ACC112 (cell line): ENCODE results near the gene GRK6.

Source experiments
- H2AFZ ChIP-seq: fragments of 200-600 bp; sonication (generic); one replicate; pipeline ENCODE4 v1.6.0; 2017; ENCODE audit warnings: antibody characterized with exemption, low read length; ENCODE audit not compliant: unreplicated experiment
- H3K27ac ChIP-seq: fragments of 200-600 bp; sonication (generic); 2 replicates; pipeline ENCODE4 v1.5.1; 2014; ENCODE audit warnings: low read depth, mild to moderate bottlenecking, antibody characterized with exemption, low read length, moderate library complexity
- H3K27me3 ChIP-seq: fragments of 200-600 bp; sonication (generic); 2 replicates; pipeline ENCODE4 v1.6.1; 2014; ENCODE audit warnings: mild to moderate bottlenecking, antibody characterized with exemption, low read length, moderate library complexity, mixed read lengths; ENCODE audit not compliant: insufficient read depth
- H3K36me3 ChIP-seq: fragments of 200-600 bp; sonication (generic); 2 replicates; pipeline ENCODE4 v1.6.1; 2016; ENCODE audit warnings: mild to moderate bottlenecking, antibody characterized with exemption, low read length, moderate library complexity, mixed read lengths; ENCODE audit not compliant: insufficient read depth
- H3K4me1 ChIP-seq: fragments of 200-600 bp; sonication (generic); one replicate; pipeline ENCODE4 v1.6.1; 2016; ENCODE audit warnings: low read length, mixed read lengths; ENCODE audit not compliant: insufficient read depth, unreplicated experiment, control insufficient read depth
- H3K4me3 ChIP-seq: fragments of 200-600 bp; sonication (generic); 2 replicates; pipeline ENCODE4 v1.5.1; 2014; ENCODE audit warnings: mild to moderate bottlenecking, low read depth, low read length
- H3K79me2 ChIP-seq: fragments of 200-600 bp; sonication (generic); one replicate; pipeline ENCODE4 v1.6.0; 2016; ENCODE audit warnings: low read length; ENCODE audit not compliant: control insufficient read depth, unreplicated experiment, insufficient read depth

Gene GRK6

DNA sequence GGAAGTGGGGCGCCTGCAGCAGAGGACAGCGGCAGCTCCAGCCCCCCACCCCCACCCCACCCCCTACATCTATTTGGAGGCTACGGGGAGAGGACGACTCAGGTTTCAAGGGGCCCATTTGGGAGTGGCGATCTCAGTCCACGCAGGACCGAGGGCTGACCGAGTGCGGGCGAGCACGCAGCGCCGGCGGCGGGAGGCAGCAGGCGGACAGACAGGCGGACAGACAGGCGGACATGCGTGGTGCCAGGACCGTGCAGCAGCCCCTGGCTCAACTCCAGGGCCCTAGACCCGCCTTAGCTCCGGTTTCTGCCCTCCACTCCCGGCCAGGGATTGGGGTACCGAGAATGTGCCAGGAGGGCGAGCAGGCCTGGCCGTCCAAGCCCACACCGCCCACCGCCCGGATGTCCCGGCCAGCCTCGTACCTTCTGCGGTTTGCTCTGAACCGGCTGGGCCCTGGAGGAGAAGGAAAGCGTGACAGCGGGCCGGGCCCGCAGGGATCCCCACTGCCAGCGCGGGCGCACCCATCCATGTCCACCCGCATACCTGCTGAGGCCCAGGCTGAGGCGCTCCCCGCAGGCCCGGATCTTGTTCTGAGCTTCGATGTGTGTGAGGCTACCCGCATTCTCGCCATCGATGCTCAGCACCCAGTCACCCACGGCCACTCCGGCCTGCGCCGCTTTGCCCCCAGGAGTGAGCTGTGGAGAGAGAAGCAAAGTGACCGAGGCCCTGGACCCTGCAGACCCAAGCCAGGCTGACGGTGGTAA lies 65.7 kb downstream of the GRK6 start:
- H3K79me2 ChIP-seq: peaks cover 44% of the 10 kb centered on the region
- H3K27ac ChIP-seq: no peak overlapping the region
- no peak overlapping the region for H3K4me3 ChIP-seq
- H3K27me3 ChIP-seq: no peaks in the 10 kb centered on the region
- no peak overlapping the region for H2AFZ ChIP-seq
- H3K36me3 ChIP-seq: peaks cover 27% of the 10 kb centered on the region
- peaks cover 38% of the 10 kb centered on the region for H3K4me1 ChIP-seq
